GM12865 (cell line): ENCODE measurements around the gene PHKB.

ENCODE experiments used
- DNase-seq: peaks from one replicate; pipeline ENCODE4 v3.0.0; 2010; ENCODE audit warnings: low read depth
- H3K4me3 ChIP-seq: 2 replicates; pipeline ENCODE4 v1.5.1; 2011; ENCODE audit warnings: mild to moderate bottlenecking, low read depth, low read length, control low read depth
- CTCF ChIP-seq: IDR thresholded peaks from 2 replicates; pipeline ENCODE4 v1.5.1; 2011; ENCODE audit warnings: low read length, control low read depth, low read depth, inconsistent platforms; ENCODE audit not compliant: insufficient read depth; ENCODE audit errors: missing control alignments

The PHKB gene

GRCh38 chr16:47506800-47507199 lies 45.7 kb downstream of the PHKB start:
- DNase-seq: no peak
- no peak overlapping the region for H3K4me3 ChIP-seq
- TF ChIP-seq CTCF: no peak

GRCh38 chr16:47507701-47508100 lies 46.6 kb downstream of the PHKB start:
- no peak for DNase-seq
- no peak overlapping the region for H3K4me3 ChIP-seq
- no peak for TF ChIP-seq CTCF

DNA sequence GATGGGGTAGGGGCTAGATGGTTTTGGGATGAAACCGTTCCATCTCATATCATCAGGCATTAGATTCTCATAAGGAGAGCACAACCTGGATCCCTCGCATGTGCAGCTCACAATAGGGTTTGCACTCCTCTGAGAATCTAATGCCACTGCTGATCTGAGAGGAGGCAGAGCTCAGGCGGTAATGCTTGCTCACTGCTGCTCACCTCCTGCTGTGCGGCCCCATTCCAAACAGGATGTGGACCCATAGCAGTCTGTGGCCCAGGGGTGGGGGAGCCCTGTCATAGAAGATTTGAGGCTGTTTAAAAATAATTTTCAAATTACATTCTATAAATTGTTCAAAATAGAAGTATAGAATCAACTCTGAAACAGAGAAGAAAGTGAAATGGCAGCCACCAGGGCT lies 50.8 kb downstream of the PHKB start:
- H3K4me3 ChIP-seq: no peak overlapping the region
- no peak for DNase-seq
- no peak for TF ChIP-seq CTCF

GRCh38 chr16:47519037-47519436 lies 57.9 kb downstream of the PHKB start:
- no peak for TF ChIP-seq CTCF
- no peak overlapping the region for H3K4me3 ChIP-seq
- no peak for DNase-seq

- H3K4me3 ChIP-seq: no peak overlapping the region
- TF ChIP-seq CTCF: no peak
- DNase-seq: no peak
Measured at GRCh38 chr16:47519546-47519945, 58.4 kb downstream of the PHKB start.

- DNase-seq: no peak
- no peak for TF ChIP-seq CTCF
- H3K4me3 ChIP-seq: no peak overlapping the region
Measured at GRCh38 chr16:47519996-47520679, 59.0 kb downstream of the PHKB start.
